HEK293T (cell line): ENCODE data around the gene HSPA12A.

Experiments
- CTCF ChIA-PET: fragments of 350-600 bp; formaldehyde crosslinking; extraction: SDS; loops from one replicate; lab custom pipeline; 2021; ENCODE audit warnings: antibody characterized with exemption, inconsistent platforms; lab: Yijun Ruan, JAX
- POLR2A ChIA-PET: fragments of 350-600 bp; formaldehyde crosslinking; extraction: SDS; loops from one replicate; lab custom pipeline; 2020; ENCODE audit warnings: antibody characterized with exemption, inconsistent platforms; lab: Yijun Ruan, JAX
- DNase-seq: peaks from one replicate; pipeline ENCODE4 v3.0.0; 2012; ENCODE audit warnings: mixed read lengths; ENCODE audit errors: extremely low spot score
- ARNT ChIP-seq: fragments of 450-650 bp; IDR thresholded peaks from 2 replicates; pipeline ENCODE4 v1.6.1; 2017; ENCODE audit warnings: mild to moderate bottlenecking
- BHLHE40 ChIP-seq: fragments of 450-650 bp; IDR thresholded peaks from 2 replicates; pipeline ENCODE4 v1.6.1; 2016; ENCODE audit warnings: mild to moderate bottlenecking, moderate library complexity, borderline replicate concordance
- CTBP1 ChIP-seq: fragments of 450-650 bp; IDR thresholded peaks from 2 replicates; pipeline ENCODE4 v1.6.1; 2016; ENCODE audit warnings: borderline replicate concordance
- ELF4 ChIP-seq: fragments of 450-650 bp; IDR thresholded peaks from 2 replicates; pipeline ENCODE4 v1.6.1; 2017; ENCODE audit warnings: antibody characterized with exemption
- FOXA1 ChIP-seq: fragments of 450-650 bp; IDR thresholded peaks from 2 replicates; pipeline ENCODE4 v1.6.1; 2016; ENCODE audit warnings: mild to moderate bottlenecking
- FOXK2 ChIP-seq: fragments of 450-650 bp; IDR thresholded peaks from 2 replicates; pipeline ENCODE4 v1.6.1; 2016; ENCODE audit warnings: mild to moderate bottlenecking
- FOXM1 ChIP-seq: fragments of 450-650 bp; IDR thresholded peaks from 2 replicates; pipeline ENCODE4 v1.6.1; 2017; ENCODE audit warnings: mild to moderate bottlenecking, borderline replicate concordance
- HDGF ChIP-seq: fragments of 450-650 bp; IDR thresholded peaks from 2 replicates; pipeline ENCODE4 v1.6.1; 2017; ENCODE audit warnings: antibody characterized with exemption, borderline replicate concordance
- L3MBTL2 ChIP-seq: fragments of 450-650 bp; conservative IDR thresholded peaks from 2 replicates; pipeline ENCODE4 v1.6.1; 2016; ENCODE audit warnings: mild to moderate bottlenecking
- LEF1 ChIP-seq: fragments of 450-650 bp; IDR thresholded peaks from 2 replicates; pipeline ENCODE4 v1.6.1; 2017; ENCODE audit warnings: mild to moderate bottlenecking, borderline replicate concordance
- NFRKB ChIP-seq: fragments of 450-650 bp; IDR thresholded peaks from 2 replicates; pipeline ENCODE4 v1.6.1; 2016; ENCODE audit warnings: mild to moderate bottlenecking, moderate library complexity
- PKNOX1 ChIP-seq: fragments of 450-650 bp; IDR thresholded peaks from 2 replicates; pipeline ENCODE4 v1.6.1; 2016
- SP1 ChIP-seq: fragments of 450-650 bp; IDR thresholded peaks from 2 replicates; pipeline ENCODE4 v1.6.1; 2017
- SUZ12 ChIP-seq: fragments of 450-650 bp; IDR thresholded peaks from 2 replicates; pipeline ENCODE4 v1.6.1; 2016; ENCODE audit warnings: mild to moderate bottlenecking
- TARDBP ChIP-seq: fragments of 450-650 bp; IDR thresholded peaks from 2 replicates; pipeline ENCODE4 v1.6.1; 2016
- ZNF384 ChIP-seq: fragments of 450-650 bp; IDR thresholded peaks from 2 replicates; pipeline ENCODE4 v1.6.1; 2016

The HSPA12A gene

GRCh38 chr10:116669080-116669479 is 73.3 kb downstream of the HSPA12A start:
- ChIA-PET POLR2A (no interaction called here), CTCF (no interaction called here)
- no peak for TF ChIP-seq BHLHE40
- no peak for TF ChIP-seq HDGF
- no peak for TF ChIP-seq ARNT
- no peak for TF ChIP-seq SUZ12
- TF ChIP-seq LEF1 = no peak
- no peak for TF ChIP-seq CTBP1
- no peak for TF ChIP-seq FOXK2
- no peak for TF ChIP-seq ELF4
- no peak for TF ChIP-seq PKNOX1
- TF ChIP-seq SP1 = no peak
- no peak for TF ChIP-seq FOXA1
- DNase-seq = no peak

DNA sequence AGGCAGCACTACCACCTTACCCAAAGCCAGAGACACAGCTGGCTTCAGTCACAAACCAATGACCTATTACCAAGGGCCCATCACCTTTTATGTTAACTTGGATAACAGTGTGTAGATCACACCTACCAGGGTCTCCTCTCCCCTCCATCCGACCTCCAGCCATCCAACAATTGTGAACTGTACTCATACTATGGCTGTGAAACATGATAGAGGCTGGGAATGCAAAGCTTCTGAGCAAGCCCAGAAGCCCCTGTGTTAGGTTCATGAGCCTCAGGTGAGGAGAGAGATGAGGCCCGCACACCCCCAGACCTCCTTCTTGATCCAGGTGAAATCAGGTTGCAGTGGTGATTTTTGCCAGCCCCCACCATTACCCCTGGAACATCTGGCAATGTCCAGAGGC is 73.9 kb downstream of the HSPA12A start:
- POLR2A ChIA-PET = no interaction called here

GRCh38 chr10:116668018-116668417 is 74.3 kb downstream of the HSPA12A start:
- no peak for DNase-seq
- no peak for TF ChIP-seq NFRKB
- TF ChIP-seq FOXM1 = no peak
- no peak for TF ChIP-seq L3MBTL2
- no peak for TF ChIP-seq SP1
- ChIA-PET CTCF (no interaction called here), POLR2A (no interaction called here)

More for the DNA sequence above, 73.9 kb downstream of the HSPA12A start:
- TF ChIP-seq SUZ12 (no peak), NFRKB (no peak), L3MBTL2 (no peak), TARDBP (no peak), LEF1 (no peak), ARNT (no peak), ZNF384 (no peak), BHLHE40 (no peak), HDGF (no peak), FOXK2 (no peak), FOXA1 (no peak), PKNOX1 (no peak), CTBP1 (no peak), FOXM1 (no peak), SP1 (no peak), ELF4 (no peak)
- no peak for DNase-seq
- CTCF ChIA-PET = no interaction called here

GRCh38 chr10:116667484-116667883 is 74.9 kb downstream of the HSPA12A start:
- CTCF ChIA-PET = no interaction called here
- POLR2A ChIA-PET = no interaction called here
- no peak for TF ChIP-seq LEF1
- TF ChIP-seq ELF4 = no peak
- TF ChIP-seq FOXK2 = no peak
- TF ChIP-seq FOXA1 = no peak
- no peak for TF ChIP-seq HDGF
- TF ChIP-seq TARDBP = no peak
- TF ChIP-seq PKNOX1 = no peak
- TF ChIP-seq BHLHE40 = no peak
- no peak for TF ChIP-seq ARNT
- TF ChIP-seq SUZ12 = no peak
- TF ChIP-seq CTBP1 = no peak
- TF ChIP-seq ZNF384 = no peak
- TF ChIP-seq NFRKB = no peak
- no peak for TF ChIP-seq L3MBTL2
- TF ChIP-seq FOXM1 = no peak
- TF ChIP-seq SP1 = no peak
- no peak for DNase-seq

DNA sequence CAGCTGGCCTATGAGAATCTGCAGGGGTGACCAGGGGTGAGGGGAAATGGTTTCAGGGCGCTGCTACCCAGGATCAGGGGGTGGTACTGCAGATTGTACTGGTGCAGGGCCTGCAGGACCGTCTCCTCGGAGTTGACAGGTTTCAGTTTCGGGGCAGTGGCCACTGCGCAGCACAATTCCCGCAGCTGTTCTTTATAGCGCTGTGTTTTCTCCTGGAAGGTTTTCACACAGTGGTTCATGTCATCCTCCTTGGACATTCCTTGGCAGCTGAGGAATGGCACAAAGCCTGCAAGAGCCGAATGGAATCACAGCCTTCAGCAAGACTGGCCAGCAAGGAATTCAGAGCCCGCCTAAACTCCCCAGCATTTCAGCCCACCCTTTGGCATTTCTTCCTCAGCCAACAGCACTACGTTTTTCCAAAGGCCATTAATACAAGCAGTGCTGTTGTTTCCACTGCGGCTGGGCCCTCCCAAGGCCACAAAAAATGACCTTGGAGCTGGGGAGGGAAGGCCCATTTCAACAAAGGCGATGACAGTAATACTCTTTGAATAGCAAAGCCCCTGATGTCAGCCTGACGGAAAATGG is 76.7 kb downstream of the HSPA12A start:
- POLR2A ChIA-PET = no interaction called here
- CTCF ChIA-PET = no interaction called here
- no peak for TF ChIP-seq CTBP1
- no peak for TF ChIP-seq ELF4
- no peak for TF ChIP-seq TARDBP
- TF ChIP-seq SP1 = no peak
- no peak for TF ChIP-seq FOXK2
- no peak for TF ChIP-seq HDGF
- no peak for TF ChIP-seq NFRKB
- TF ChIP-seq FOXA1 = no peak
- TF ChIP-seq FOXM1 = no peak
- no peak for TF ChIP-seq L3MBTL2
- TF ChIP-seq BHLHE40 = no peak
- TF ChIP-seq ARNT = no peak
- no peak for TF ChIP-seq SUZ12
- no peak for DNase-seq

DNA sequence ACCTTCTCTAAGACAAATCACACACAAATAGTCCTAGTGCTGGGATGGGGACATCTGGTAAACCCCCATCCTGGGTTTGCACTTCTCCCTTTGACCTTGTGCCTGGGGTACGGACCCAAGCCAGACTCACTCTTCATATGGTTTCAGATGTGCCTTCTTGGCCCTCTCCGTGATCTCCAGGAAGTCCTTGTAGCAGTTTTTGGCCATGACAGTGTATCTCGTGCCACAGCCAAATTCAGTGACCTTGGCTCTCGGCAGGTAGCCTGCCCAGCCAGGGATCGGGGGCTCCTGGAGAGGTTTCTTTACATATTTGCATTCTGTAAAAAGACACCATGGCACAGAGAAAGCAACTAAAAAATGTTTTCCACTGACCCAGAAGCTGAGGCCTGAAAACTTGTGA is 77.7 kb downstream of the HSPA12A start:
- POLR2A ChIA-PET = no interaction called here
- CTCF ChIA-PET = no interaction called here
- DNase-seq = no peak
- no peak for TF ChIP-seq HDGF
- no peak for TF ChIP-seq CTBP1
- no peak for TF ChIP-seq FOXK2
- no peak for TF ChIP-seq SUZ12
- no peak for TF ChIP-seq L3MBTL2
- TF ChIP-seq FOXM1 = no peak
- TF ChIP-seq ZNF384 = no peak
- TF ChIP-seq NFRKB = no peak
- no peak for TF ChIP-seq ARNT
- TF ChIP-seq SP1 = no peak
- no peak for TF ChIP-seq ELF4
- no peak for TF ChIP-seq PKNOX1
- TF ChIP-seq FOXA1 = no peak
- no peak for TF ChIP-seq LEF1
- TF ChIP-seq BHLHE40 = no peak
- TF ChIP-seq TARDBP = no peak
